Measurements from ENCODE around the gene HOXA5. TPM values are rescaled to one million over a fixed set of nuclear protein-coding genes. Genes with fewer than 3 reads are reported as not detected.

The HOXA5 gene
- total RNA-seq, 1 donor from 2014 or later: not detected

- peaks cover 49% of the 10 kb centered on the region for H3K27me3 Mint-ChIP-seq (ENCODE audit: unreplicated experiment)
- no peak overlapping the region for H3K27ac Mint-ChIP-seq (ENCODE audit: unreplicated experiment)
- no peak overlapping the region for H3K4me3 Mint-ChIP-seq (ENCODE audit: unreplicated experiment)
- no peaks in the 10 kb centered on the region for H3K36me3 Mint-ChIP-seq (ENCODE audit: unreplicated experiment)
- DNase-seq: no peak
- TF ChIP-seq, protein P1, sequence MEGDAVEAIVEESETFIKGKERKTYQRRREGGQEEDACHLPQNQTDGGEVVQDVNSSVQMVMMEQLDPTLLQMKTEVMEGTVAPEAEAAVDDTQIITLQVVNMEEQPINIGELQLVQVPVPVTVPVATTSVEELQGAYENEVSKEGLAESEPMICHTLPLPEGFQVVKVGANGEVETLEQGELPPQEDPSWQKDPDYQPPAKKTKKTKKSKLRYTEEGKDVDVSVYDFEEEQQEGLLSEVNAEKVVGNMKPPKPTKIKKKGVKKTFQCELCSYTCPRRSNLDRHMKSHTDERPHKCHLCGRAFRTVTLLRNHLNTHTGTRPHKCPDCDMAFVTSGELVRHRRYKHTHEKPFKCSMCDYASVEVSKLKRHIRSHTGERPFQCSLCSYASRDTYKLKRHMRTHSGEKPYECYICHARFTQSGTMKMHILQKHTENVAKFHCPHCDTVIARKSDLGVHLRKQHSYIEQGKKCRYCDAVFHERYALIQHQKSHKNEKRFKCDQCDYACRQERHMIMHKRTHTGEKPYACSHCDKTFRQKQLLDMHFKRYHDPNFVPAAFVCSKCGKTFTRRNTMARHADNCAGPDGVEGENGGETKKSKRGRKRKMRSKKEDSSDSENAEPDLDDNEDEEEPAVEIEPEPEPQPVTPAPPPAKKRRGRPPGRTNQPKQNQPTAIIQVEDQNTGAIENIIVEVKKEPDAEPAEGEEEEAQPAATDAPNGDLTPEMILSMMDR (IDR thresholded peaks at IDR 0.05; ENCODE audit: partially characterized antibody, unreplicated experiment): no peak
- H3K4me1 Mint-ChIP-seq (ENCODE audit: low read depth, unreplicated experiment): no peaks in the 10 kb centered on the region
- H3K9me3 Mint-ChIP-seq (ENCODE audit: unreplicated experiment): peaks cover 6% of the 10 kb centered on the region
Measured at GRCh38 chr7:27116031-27116961, 27.2 kb downstream of the HOXA5 start.

GRCh38 chr7:27115221-27116026 is 28.1 kb downstream of the HOXA5 start:
- Mint-ChIP-seq H3K4me3 (ENCODE audit: unreplicated experiment) (no peak overlapping the region), H3K27me3 (ENCODE audit: unreplicated experiment) (peaks cover 51% of the 10 kb centered on the region), H3K27ac (ENCODE audit: unreplicated experiment) (no peak overlapping the region), H3K36me3 (ENCODE audit: unreplicated experiment) (no peaks in the 10 kb centered on the region), H3K9me3 (ENCODE audit: unreplicated experiment) (peaks cover 9% of the 10 kb centered on the region), H3K4me1 (ENCODE audit: low read depth, unreplicated experiment) (peaks cover 3% of the 10 kb centered on the region)
- TF ChIP-seq, protein P1 (IDR thresholded peaks at IDR 0.05; ENCODE audit: partially characterized antibody, unreplicated experiment): no peak
- no peak for DNase-seq

DNA sequence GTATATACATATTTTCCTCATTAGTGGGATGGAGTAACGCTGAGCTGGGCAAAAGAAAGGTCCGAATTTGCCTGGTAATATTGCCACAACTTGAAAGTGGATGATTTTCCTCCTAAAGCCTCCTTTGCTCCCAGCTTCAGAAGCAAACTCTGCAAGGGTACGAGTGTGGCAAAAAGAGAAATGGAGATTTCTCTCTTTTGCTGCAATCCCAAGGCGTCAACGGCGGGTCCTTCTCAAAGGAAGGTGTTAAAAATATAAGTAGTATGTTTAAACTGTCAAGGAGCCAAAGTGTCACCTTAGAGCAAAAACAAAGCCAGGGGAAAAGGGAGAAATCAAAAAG is 28.6 kb downstream of the HOXA5 start:
- Mint-ChIP-seq H3K9me3 (ENCODE audit: unreplicated experiment) (peaks cover 9% of the 10 kb centered on the region), H3K36me3 (ENCODE audit: unreplicated experiment) (no peaks in the 10 kb centered on the region), H3K4me3 (ENCODE audit: unreplicated experiment) (no peak overlapping the region), H3K4me1 (ENCODE audit: low read depth, unreplicated experiment) (peaks cover 3% of the 10 kb centered on the region), H3K27me3 (ENCODE audit: unreplicated experiment) (peaks cover 53% of the 10 kb centered on the region), H3K27ac (ENCODE audit: unreplicated experiment) (no peak overlapping the region)
- TF ChIP-seq, protein P1 (IDR thresholded peaks at IDR 0.05; ENCODE audit: partially characterized antibody, unreplicated experiment): no peak
- DNase-seq: no peak

- H3K4me1 Mint-ChIP-seq (ENCODE audit: low read depth, unreplicated experiment): peaks cover 3% of the 10 kb centered on the region
- TF ChIP-seq, protein P1 (IDR thresholded peaks at IDR 0.05; ENCODE audit: partially characterized antibody, unreplicated experiment): no peak
- no peak overlapping the region for H3K27ac Mint-ChIP-seq (ENCODE audit: unreplicated experiment)
- no peak for DNase-seq
- peaks cover 9% of the 10 kb centered on the region for H3K9me3 Mint-ChIP-seq (ENCODE audit: unreplicated experiment)
- H3K27me3 Mint-ChIP-seq (ENCODE audit: unreplicated experiment): peaks cover 55% of the 10 kb centered on the region
- no peaks in the 10 kb centered on the region for H3K36me3 Mint-ChIP-seq (ENCODE audit: unreplicated experiment)
- H3K4me3 Mint-ChIP-seq (ENCODE audit: unreplicated experiment): peak overlapping the region; percentile 20
Measured at GRCh38 chr7:27113991-27114769, 29.3 kb downstream of the HOXA5 start.

Measured in glutamatergic neuron (in vitro differentiated cells).